GM18951 (cell line): Measurements from ENCODE around the gene CYP3A7.
"Not testable (repeated sequence)": the region's sequence is repeated elsewhere in the genome, so short reads cannot be mapped to it uniquely, and the experiment has no call there.

Experiments
- POLR2A ChIP-seq: IDR thresholded peaks from 4 replicates; pipeline ENCODE4 v1.6.1; 2011; ENCODE audit warnings: mild to moderate bottlenecking; ENCODE audit not compliant: insufficient read length, insufficient read depth; ENCODE audit errors: extremely low read depth
- in situ Hi-C: fragments of 300-500 bp; cut with MboI; formaldehyde crosslinking; loops from one replicate; pipeline ENCODE4 v1.12.0; 2022; ENCODE audit warnings: low sequenced_read_pairs, mixed read lengths, inconsistent platforms; ENCODE audit not compliant: unreplicated experiment

Gene CYP3A7

DNA sequence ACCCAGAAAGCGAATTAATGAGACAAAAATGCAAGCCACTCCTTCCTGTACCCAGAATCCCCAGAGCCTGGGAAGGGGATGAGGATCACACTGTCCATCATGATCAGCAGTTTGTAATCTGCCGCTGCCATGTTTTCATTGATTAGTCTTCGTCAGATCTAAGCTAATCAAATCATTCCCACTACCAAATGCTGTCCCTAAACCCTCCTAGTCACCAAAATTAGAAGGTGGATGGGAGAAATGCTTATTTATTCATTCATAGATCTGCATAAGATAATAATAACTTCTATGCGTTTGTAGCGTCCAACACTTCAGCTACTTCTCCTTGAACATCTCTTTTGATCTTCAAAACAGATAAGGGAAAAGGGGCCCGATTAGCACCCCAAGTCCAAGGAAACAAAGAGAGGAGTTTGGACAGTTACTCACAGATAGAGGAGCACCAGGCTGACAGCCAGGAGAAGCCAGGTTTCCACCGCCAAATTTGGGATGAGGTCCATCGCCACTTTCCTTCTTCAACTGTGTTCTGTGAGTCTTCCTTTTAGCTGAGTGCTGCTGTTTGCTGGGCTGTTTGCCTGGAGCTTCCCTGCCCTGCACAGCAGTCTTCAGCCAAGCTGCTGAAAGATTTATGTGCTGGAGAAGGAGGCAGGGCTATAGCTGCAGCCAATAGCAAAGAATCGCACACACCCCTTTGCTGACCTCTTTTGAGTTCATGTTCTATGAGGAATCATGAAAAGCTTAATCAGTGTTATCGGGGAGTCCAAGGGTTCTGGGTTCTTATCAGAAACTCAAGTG lies 55.4 kb downstream of the CYP3A7 start, which contains the start of gene CYP3A5:
Gene CYP3A5, minus strand, starts transcription at position 597 of the 792 bp plus-strand sequence. Its CDS starts 100 bp downstream, at position 497.
- in situ Hi-C loops = no loop called here

DNA sequence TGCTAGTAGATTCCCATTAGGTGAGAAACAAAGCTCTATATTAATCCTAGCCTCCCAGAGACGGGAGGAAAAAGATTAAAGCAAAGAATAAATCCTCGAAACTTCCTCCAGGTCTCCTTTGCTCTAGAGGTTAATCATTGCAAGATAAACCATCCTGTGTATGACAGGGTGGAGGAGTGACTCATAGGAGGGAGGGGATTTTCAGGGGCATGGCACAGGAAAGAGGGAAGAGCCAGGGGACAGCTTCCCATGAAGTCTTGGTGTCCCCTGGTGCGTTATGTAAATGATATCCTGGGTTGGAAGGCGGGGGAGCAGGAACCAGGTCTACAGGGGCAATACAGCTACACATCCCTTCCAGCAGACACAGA lies 56.0 kb downstream of the CYP3A7 start:
- TF ChIP-seq POLR2A = no peak
- in situ Hi-C loops = no loop called here

More for the DNA sequence above, 55.4 kb downstream of the CYP3A7 start, which contains the start of gene CYP3A5:
- TF ChIP-seq POLR2A = no peak

DNA sequence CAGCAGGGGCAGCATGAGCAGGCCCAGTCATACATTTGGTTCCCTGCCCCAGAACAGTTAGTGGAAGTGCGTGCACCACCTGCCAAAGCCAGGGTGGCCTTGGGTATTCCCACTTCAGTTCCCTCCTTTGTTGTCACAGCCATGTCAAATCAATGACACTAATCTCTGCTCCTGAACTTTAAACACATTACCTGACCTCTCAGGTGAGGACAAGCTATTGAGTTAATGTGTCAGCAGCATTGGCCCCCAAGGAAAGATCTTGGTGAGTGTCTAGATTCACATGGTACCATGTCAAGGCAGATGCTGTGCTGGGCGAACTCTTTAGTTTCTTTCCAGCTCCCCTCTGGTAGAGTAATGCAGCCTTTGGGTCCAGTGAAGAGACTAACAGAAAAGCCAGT lies 57.3 kb downstream of the CYP3A7 start:
- TF ChIP-seq POLR2A = no peak
- in situ Hi-C loops = no loop called here

DNA sequence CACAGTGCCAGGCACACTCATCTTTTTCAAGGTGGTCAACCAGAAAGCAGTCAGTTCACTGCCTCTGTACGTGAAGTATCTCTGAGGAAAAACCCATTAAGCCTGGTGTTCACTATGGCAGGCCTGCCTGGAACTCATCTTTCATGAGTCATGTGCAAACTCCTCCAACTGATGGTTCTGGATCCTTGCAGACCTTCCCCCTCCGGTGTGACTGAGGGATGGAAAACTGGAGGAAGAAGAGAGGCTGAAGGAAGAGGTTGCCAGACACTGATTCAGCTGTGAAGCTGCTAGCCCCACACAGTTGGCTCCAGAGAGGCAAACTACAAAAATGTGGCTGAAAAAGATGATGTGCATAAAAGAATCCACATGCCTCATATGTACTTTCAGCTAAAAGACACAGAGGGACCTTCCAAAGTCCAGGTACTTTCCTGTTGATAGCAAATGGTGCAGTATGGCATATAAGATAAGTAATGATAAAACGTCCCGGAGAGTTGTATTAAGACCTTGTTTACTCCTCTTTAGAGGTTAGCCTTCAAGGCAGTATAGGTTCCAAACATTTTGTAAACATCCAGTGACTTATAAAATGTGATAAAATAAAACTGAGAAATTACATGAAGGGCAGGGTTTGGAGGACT lies 57.9 kb downstream of the CYP3A7 start:
- no peak for TF ChIP-seq POLR2A
- in situ Hi-C loops = no loop called here

DNA sequence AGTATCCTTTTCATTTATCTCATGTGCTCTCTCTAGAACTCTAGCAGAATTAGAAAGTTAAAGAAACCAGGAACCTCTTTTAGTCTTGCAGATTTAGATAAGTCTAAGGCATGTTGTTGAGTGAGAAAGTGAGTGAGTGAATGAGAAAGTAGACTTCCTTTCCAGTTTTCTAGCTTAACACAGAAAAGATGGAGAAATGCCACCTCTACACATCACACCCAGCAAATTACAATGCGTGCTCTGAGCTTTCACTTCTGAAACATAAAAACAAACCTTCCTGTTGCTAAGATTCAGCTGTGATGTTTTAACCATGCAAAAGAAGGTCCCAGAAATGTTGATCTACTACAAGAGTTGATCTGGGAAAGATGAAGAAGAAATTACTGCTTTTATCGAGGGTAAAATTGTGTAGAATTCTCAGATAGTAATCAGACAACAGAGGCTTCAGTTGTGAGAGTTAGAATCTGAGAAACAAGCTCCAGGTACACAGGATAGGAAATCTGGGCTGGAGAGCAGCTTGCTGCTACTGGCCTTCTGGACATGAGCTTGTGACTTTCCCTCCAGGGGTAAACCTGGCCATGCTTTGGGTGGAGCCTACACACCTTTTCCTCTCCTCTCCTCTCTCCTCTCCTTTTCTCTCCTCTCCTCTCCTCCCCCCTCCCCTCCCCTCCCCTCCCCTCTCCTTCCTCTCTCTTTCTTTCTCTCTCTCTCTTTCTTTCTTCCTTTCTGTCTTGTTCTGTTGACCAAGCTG lies 59.8 kb downstream of the CYP3A7 start:
- in situ Hi-C loops = no loop called here
- TF ChIP-seq POLR2A = no peak

DNA sequence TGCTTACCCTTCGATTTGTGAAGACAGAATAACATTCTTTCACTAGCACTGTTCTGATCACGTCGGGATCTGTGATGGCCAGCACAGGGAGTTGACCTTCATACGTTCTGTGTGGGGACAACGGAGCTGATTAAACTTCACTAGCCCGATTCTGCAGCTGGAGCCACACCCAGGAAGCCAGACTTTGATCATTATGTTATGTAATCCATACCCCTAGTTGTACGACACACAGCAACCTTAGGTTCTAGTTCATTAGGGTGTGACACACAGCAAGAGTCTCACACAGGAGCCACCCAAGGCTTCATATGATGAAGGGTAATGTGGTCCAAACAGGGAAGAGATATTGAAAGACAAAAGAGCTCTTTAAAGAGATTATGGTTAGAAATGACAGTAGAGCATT lies 62.4 kb downstream of the CYP3A7 start:
- TF ChIP-seq POLR2A = no peak
- in situ Hi-C loops = no loop called here

DNA sequence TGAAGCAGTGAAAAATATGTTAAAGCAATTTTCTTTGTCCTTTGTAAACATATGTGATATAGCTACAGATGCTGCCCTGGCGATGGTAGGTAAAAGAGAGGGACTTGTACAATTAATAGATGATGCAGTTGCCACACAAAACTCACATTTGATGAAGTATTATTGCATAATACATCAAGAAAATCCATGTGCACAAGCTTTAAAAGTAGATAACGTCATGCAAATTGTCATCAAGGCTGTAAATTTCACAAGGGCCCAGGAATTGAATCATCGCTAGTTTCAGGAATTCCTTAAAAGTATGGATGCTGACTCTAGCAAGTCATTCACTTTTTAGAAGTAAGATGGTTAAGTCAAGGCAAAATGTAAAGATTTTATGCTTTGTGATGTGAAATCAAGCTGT lies 65.2 kb downstream of the CYP3A7 start:
- in situ Hi-C loops = no loop called here

DNA sequence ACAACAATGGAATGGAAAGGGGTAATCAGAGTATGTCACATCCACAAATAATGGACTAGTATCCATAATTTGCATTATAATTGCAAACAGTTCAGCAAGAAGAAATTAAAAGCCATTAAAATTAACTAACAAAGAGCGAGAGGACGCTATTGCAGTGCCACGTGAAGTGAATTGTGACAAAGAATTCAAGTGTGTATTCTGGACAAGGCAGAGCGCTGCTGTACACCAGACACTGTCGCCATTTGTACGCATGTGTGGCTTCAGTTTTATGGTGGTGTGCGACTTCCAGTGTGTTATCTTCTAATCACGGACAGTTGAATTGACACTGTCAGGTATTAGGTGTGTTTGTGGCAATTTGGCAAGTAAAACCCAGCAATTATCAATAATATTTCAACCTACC lies 66.5 kb downstream of the CYP3A7 start:
- in situ Hi-C loops = no loop called here
- no peak for TF ChIP-seq POLR2A

More for the DNA sequence above, 65.2 kb downstream of the CYP3A7 start:
- no peak for TF ChIP-seq POLR2A

DNA sequence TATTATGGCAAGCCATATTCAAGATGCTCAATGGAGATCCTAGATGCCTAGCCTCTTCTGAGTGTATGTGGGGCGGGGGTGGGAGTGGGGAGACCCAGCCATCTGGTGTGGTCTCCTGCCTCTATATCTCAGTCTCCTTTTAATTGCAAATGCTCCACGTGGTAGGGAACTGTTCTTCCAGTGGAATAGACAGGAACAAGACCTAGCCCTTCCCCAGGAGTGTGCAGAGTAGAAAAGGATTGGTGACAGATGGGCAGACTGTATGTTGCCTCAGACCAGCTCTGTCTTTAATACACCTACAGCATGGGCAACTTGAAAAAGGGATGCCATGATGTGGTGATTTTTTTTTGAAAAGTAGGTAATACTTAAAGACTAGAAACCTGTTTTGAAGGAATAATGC lies 67.8 kb downstream of the CYP3A7 start:
- no peak for TF ChIP-seq POLR2A
- in situ Hi-C loops = no loop called here

DNA sequence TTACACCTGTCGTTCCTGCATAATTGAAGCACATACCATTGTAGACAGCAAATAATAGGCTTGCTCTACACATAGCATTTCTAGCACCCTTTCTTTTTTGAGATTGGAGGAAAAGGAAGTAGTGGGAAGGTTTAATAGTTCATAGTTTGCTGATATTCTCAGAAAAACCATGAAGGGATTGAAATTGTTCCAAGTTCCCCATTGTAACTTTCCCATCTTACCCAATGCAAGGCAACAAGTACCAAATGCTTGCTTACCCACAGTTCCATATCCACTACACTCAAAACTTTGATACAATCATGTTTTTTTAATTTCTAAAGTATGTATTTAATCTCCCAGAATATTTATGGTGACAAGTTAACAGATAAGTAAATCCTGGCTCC lies 69.0 kb downstream of the CYP3A7 start:
- no peak for TF ChIP-seq POLR2A
- in situ Hi-C loops = no loop called here

DNA sequence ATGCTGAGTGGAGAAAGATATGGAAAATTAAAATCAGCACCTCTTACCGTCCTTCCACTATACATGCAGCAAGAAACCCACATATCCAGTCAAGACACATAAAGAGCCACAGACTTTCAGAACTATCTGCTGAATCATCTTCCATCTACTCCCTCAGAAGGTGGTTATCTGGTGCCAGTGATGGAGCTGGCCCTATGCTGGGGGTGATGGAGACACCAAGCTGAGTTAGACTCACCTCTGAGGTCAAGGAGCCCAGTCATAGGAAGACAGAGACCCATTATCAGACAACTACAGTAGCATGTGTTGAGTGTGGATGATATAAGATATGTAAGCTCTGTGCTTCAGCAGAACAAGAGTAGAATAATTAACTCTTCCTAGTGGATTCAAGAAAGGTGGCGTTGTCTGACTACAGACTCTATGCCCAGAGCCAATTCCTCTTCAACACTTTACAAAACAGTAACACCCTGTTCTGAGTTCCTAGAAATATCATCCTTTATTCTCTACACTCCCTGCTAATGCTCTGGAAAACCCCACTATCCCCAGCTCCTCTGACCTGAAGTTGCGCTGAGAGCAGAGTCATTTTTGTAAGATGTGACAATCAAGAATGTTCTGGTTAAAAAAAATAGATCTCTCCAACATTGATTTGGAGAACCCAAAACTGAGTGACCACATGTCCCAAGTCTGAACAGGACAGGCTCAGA lies 69.5 kb downstream of the CYP3A7 start:
- no peak for TF ChIP-seq POLR2A
- in situ Hi-C loops = no loop called here

DNA sequence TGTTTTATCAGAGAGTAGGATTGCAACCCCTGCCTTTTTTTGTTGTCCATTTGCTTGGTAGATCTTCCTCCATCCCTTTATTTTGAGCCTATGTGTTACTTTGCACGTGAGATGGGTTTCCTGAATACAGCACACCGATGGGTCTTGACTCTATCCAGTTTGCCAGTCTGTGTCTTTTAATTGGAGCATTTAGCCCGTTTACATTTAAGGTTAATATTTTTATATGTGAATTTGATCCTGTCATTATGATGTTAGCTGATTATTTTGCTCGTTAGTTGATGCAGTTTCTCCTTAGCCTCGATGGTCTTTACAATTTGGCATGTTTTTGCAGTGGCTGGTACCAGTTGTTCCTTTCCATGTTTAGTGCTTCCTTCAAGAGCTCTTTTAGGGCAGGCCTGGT lies 77.1 kb downstream of the CYP3A7 start:
- in situ Hi-C loops = not testable (repeated sequence)
